NCI-H510A treated with DMSO at 0.1 percent for 48 hours (cell line): ENCODE results near the gene FAM171A1.
"Not testable (repeated sequence)": the region's sequence is repeated elsewhere in the genome, so short reads cannot be mapped to it uniquely, and the experiment has no call there.

Source experiments
- DNase-seq: peaks from one replicate; lab custom pipeline; 2025; lab: John Stamatoyannopoulos, UW

The FAM171A1 gene

GRCh38 chr10:15316871-15317464 lies 54.1 kb downstream of the FAM171A1 start:
- DNase-seq: no peak

- peak; percentile 3 for DNase-seq
Observed at GRCh38 chr10:15316145-15316544, 54.9 kb downstream of the FAM171A1 start.

GRCh38 chr10:15315286-15315685 lies 55.8 kb downstream of the FAM171A1 start:
- DNase-seq: no peak

GRCh38 chr10:15314482-15315045 lies 56.5 kb downstream of the FAM171A1 start:
- DNase-seq: no peak

- no peak for DNase-seq
Observed at GRCh38 chr10:15313843-15314242, 57.2 kb downstream of the FAM171A1 start.

GRCh38 chr10:15313047-15313446 lies 58.0 kb downstream of the FAM171A1 start:
- no peak for DNase-seq

- no peak for DNase-seq
Observed at GRCh38 chr10:15311569-15312280, 59.4 kb downstream of the FAM171A1 start.

- no peak for DNase-seq
Observed at GRCh38 chr10:15310776-15311568, 60.1 kb downstream of the FAM171A1 start.

DNA sequence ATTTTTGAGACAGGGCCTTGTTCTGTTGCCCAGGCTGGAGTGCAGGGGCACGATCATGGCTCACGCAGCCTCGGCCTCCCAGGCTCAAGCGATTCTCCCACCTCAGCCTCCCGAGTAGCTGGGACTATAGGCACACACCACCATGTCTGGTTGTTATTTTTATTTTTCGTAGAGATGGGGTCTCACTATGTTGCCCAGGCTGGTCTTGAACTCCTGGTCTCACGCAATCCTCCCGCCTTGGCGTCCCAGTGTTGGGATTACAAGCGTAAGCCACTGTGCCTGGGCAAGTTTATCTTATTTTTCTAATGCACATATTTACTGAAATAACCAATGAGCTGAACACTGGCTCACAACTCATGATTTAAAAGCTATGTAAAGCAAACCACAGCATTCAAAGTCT lies 61.9 kb downstream of the FAM171A1 start:
- DNase-seq: no peak

- no peak for DNase-seq
Observed at GRCh38 chr10:15306735-15307280, 64.3 kb downstream of the FAM171A1 start.

DNA sequence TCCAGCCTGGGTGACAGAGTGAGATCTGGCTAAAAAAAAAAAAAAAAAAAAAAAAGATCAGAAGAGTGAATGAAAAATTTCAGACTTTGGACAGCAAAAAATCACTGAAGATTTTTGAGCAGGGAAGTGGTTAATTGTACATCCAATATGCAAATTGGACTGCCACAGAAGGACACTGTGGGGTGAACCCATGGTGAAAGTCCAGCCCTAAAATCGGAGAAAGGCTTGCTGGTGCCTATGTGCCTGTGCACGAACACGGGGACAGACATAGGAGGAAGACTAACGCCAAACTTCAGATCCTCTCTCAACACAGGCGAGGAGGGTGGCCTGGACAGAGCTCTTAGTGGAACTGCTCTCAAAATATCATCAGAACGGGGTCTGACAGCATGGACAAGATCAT lies 65.5 kb downstream of the FAM171A1 start:
- no peak for DNase-seq

DNA sequence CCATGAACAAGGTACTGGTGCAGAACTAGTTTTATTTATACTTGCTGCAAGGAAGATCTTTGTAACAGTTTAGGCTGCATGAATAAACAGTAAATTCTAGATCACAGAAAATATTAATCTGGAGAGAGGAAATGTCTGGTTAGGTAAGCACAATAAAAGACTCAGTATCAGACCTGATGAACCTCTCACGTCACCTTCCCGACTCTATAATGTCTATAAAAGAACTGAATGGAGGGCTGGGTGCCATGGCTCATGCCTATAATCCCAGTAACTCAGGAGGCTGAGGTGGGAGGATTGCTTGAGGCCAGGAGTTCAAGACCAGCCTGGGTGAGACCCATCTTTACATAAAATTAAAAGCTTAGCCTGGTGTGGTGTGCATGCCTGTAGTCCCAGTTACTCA lies 65.9 kb downstream of the FAM171A1 start:
- DNase-seq: no peak

GRCh38 chr10:15302188-15302956 lies 68.7 kb downstream of the FAM171A1 start:
- DNase-seq: not testable (repeated sequence)

GRCh38 chr10:15300697-15301096 lies 70.4 kb downstream of the FAM171A1 start:
- DNase-seq: no peak

GRCh38 chr10:15300145-15300544 lies 70.9 kb downstream of the FAM171A1 start:
- no peak for DNase-seq

- no peak for DNase-seq
Observed at GRCh38 chr10:15296701-15297100, 74.4 kb downstream of the FAM171A1 start.

GRCh38 chr10:15295537-15296325 lies 75.4 kb downstream of the FAM171A1 start:
- DNase-seq: no peak

- no peak for DNase-seq
Observed at GRCh38 chr10:15293862-15294842, 76.9 kb downstream of the FAM171A1 start.

DNA sequence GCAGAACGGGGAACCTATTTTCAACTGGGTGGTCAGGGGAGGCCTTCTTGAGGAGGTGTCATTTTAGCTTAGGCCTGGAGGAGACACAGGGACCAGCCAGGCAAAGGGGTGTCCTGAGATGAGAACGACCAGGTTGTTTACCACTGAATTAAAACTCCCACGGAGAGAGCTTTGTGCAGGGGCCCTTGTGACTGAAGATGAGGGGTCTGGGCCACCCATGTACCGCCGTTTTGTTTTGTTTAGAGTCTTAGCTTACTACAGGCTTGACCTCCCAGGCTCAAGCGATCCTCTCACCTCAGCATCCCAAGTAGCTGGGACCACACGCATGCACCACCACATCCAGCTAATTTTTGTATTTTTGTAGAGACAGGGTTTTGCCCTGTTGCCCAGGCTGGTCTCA lies 80.4 kb downstream of the FAM171A1 start:
- no peak for DNase-seq

DNA sequence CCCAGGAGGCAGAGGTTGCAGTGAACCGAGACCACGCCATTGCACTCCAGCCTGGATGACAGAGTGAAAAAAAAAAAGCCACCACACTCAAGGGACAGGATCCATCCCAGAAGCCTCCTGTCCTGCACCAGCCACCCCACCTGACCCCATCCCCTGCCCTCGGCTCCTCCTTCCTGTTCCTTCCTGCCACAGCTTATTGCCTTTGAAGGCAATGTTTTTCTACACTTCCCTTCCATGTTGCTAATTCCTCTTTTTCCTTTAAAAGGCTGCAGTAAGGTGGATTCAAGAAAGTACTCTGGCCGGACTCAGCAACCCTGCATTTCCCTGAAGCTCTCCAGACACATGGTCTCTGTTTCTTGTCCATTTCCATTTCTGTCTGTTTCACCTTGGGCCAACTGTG lies 80.9 kb downstream of the FAM171A1 start:
- no peak for DNase-seq
